WTC11 (cell line): ENCODE measurements around the gene ITGA8. TPM values are rescaled to one million over a fixed set of nuclear protein-coding genes. Genes with fewer than 3 reads are reported as not detected.

Experiments used
- ATAC-seq: fragments of 200-7000 bp; cut with Tn5 transposase; 2 replicates; pipeline ENCODE4 v1.10.0; 2021; ENCODE audit warnings: mild to moderate bottlenecking, moderate library complexity
- CTCF ChIA-PET: fragments of 300-600 bp; sonication (Branson Sonifier 250); formaldehyde crosslinking; loops from one replicate; lab custom pipeline; 2021; ENCODE audit warnings: antibody characterized with exemption; lab: Charles Lee
- POLR2A ChIA-PET: fragments of 350-600 bp; sonication (Branson Sonifier 250); formaldehyde crosslinking; loops from one replicate; lab custom pipeline; 2021; ENCODE audit warnings: antibody characterized with exemption; lab: Charles Lee
- DNase-seq: peaks from one replicate; pipeline ENCODE4 v3.0.0; 2021; ENCODE audit warnings: low spot score
- H3K27ac Mint-ChIP-seq: 2 replicates; pipeline ENCODE4 v1.8.0; 2021; ENCODE audit warnings: mixed read lengths
- H3K27me3 Mint-ChIP-seq: 2 replicates; pipeline ENCODE4 v1.8.0; 2021; ENCODE audit warnings: low read depth, mild to moderate bottlenecking, moderate library complexity, mixed read lengths
- H3K36me3 Mint-ChIP-seq: 2 replicates; pipeline ENCODE4 v1.8.0; 2021; ENCODE audit warnings: mixed read lengths
- H3K4me1 Mint-ChIP-seq: 2 replicates; pipeline ENCODE4 v1.8.0; 2022; ENCODE audit warnings: mixed read lengths
- H3K4me3 Mint-ChIP-seq: 2 replicates; pipeline ENCODE4 v1.8.0; 2021; ENCODE audit warnings: mild to moderate bottlenecking, moderate library complexity, mixed read lengths
- H3K9me3 Mint-ChIP-seq: 2 replicates; pipeline ENCODE4 v1.8.0; 2021; ENCODE audit warnings: mixed read lengths
- CDX4 ChIP-seq: fragments of 250-450 bp; sonication (Bioruptor Pico); IDR thresholded peaks from 2 replicates; pipeline ENCODE4 v1.9.0; 2021; ENCODE audit warnings: moderate library complexity, mild to moderate bottlenecking, inconsistent platforms, borderline replicate concordance
- E2F4 ChIP-seq: sonication (generic); formaldehyde crosslinking; IDR thresholded peaks from 2 replicates; pipeline ENCODE4 v1.8.1; 2022; ENCODE audit warnings: low read depth, mild to moderate bottlenecking, moderate library complexity, missing genetic modification reagents, borderline replicate concordance
- E2F5 ChIP-seq: sonication (generic); formaldehyde crosslinking; IDR thresholded peaks from 2 replicates; pipeline ENCODE4 v1.8.1; 2022; ENCODE audit warnings: mild to moderate bottlenecking, moderate library complexity, missing genetic modification reagents
- ELF4 ChIP-seq: sonication (generic); formaldehyde crosslinking; IDR thresholded peaks from 2 replicates; pipeline ENCODE4 v1.8.1; 2022; ENCODE audit warnings: low read depth, mild to moderate bottlenecking, moderate library complexity, missing genetic modification reagents
- FOXP1 ChIP-seq: sonication (generic); formaldehyde crosslinking; IDR thresholded peaks from 2 replicates; pipeline ENCODE4 v1.8.0; 2022; ENCODE audit warnings: missing genetic modification reagents, mild to moderate bottlenecking, moderate library complexity, borderline replicate concordance
- GABPB1 ChIP-seq: sonication (generic); formaldehyde crosslinking; IDR thresholded peaks from 2 replicates; pipeline ENCODE4 v1.8.1; 2023; ENCODE audit warnings: mild to moderate bottlenecking, missing genetic modification reagents
- NFYB ChIP-seq: sonication (generic); formaldehyde crosslinking; conservative IDR thresholded peaks from 2 replicates; pipeline ENCODE4 v1.8.0; 2022; ENCODE audit warnings: low read depth, missing genetic modification reagents
- TP53 ChIP-seq: sonication (generic); formaldehyde crosslinking; IDR thresholded peaks from 2 replicates; pipeline ENCODE4 v1.8.1; 2023; ENCODE audit warnings: mild to moderate bottlenecking, missing genetic modification reagents
- ZMAT4 ChIP-seq: fragments of 250-450 bp; sonication (Bioruptor Pico); IDR thresholded peaks from 2 replicates; pipeline ENCODE4 v1.9.0; 2021; ENCODE audit warnings: mild to moderate bottlenecking
- ZNF121 ChIP-seq: sonication (generic); formaldehyde crosslinking; IDR thresholded peaks from 2 replicates; pipeline ENCODE4 v1.8.0; 2023; ENCODE audit warnings: missing genetic modification reagents
- ZNF138 ChIP-seq: sonication (generic); formaldehyde crosslinking; conservative IDR thresholded peaks from 2 replicates; pipeline ENCODE4 v1.8.1; 2022; ENCODE audit warnings: mild to moderate bottlenecking, moderate library complexity, missing genetic modification reagents
- ZNF232 ChIP-seq: sonication (generic); formaldehyde crosslinking; IDR thresholded peaks from 2 replicates; pipeline ENCODE4 v1.8.0; 2022; ENCODE audit warnings: mild to moderate bottlenecking, missing genetic modification reagents
- total RNA-seq: library from RNA; stranded (reverse); gene quantifications from 3 replicates; pipeline ENCODE4 v1.2.3, GENCODE V29; 2021
- TF ChIP-seq, protein P1 (sequence below): sonication (generic); formaldehyde crosslinking; IDR thresholded peaks from 2 replicates; pipeline ENCODE4 v1.8.0; 2023; ENCODE audit warnings: mild to moderate bottlenecking, missing genetic modification reagents
- TF ChIP-seq, protein P2 (sequence below): sonication (generic); formaldehyde crosslinking; conservative IDR thresholded peaks from 2 replicates; pipeline ENCODE4 v1.8.1; 2022; ENCODE audit warnings: mild to moderate bottlenecking, missing genetic modification reagents
- TF ChIP-seq, protein P3 (sequence below): sonication (generic); formaldehyde crosslinking; IDR thresholded peaks from 2 replicates; pipeline ENCODE4 v1.8.1; 2023; ENCODE audit warnings: mild to moderate bottlenecking, moderate library complexity, missing genetic modification reagents
- TF ChIP-seq, protein P4 (sequence below): sonication (generic); formaldehyde crosslinking; IDR thresholded peaks from 2 replicates; pipeline ENCODE4 v1.8.1; 2023; ENCODE audit warnings: mild to moderate bottlenecking, missing genetic modification reagents, moderate library complexity
- TF ChIP-seq, protein P5 (sequence below): sonication (generic); formaldehyde crosslinking; IDR thresholded peaks from 2 replicates; pipeline ENCODE4 v1.8.1; 2023; ENCODE audit warnings: mild to moderate bottlenecking, missing genetic modification reagents, borderline replicate concordance

The ITGA8 gene
- total RNA-seq, 1 experiment from 2014 or later: not detected

GRCh38 chr10:15705298-15705697 is 14.4 kb downstream of the ITGA8 start:
- H3K9me3 Mint-ChIP-seq: no peaks in the 10 kb centered on the region
- TF ChIP-seq CDX4: no peak
- TF ChIP-seq ZNF121 (CRISPR knock-in tag): no peak
- TF ChIP-seq E2F5: no peak
- no peak for TF ChIP-seq ELF4 (CRISPR knock-in tag)
- TF ChIP-seq TP53 (CRISPR knock-in tag): no peak
- TF ChIP-seq, protein P1, sequence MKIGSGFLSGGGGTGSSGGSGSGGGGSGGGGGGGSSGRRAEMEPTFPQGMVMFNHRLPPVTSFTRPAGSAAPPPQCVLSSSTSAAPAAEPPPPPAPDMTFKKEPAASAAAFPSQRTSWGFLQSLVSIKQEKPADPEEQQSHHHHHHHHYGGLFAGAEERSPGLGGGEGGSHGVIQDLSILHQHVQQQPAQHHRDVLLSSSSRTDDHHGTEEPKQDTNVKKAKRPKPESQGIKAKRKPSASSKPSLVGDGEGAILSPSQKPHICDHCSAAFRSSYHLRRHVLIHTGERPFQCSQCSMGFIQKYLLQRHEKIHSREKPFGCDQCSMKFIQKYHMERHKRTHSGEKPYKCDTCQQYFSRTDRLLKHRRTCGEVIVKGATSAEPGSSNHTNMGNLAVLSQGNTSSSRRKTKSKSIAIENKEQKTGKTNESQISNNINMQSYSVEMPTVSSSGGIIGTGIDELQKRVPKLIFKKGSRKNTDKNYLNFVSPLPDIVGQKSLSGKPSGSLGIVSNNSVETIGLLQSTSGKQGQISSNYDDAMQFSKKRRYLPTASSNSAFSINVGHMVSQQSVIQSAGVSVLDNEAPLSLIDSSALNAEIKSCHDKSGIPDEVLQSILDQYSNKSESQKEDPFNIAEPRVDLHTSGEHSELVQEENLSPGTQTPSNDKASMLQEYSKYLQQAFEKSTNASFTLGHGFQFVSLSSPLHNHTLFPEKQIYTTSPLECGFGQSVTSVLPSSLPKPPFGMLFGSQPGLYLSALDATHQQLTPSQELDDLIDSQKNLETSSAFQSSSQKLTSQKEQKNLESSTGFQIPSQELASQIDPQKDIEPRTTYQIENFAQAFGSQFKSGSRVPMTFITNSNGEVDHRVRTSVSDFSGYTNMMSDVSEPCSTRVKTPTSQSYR (CRISPR knock-in tag): no peak
- TF ChIP-seq FOXP1 (CRISPR knock-in tag): no peak
- TF ChIP-seq, protein P2, sequence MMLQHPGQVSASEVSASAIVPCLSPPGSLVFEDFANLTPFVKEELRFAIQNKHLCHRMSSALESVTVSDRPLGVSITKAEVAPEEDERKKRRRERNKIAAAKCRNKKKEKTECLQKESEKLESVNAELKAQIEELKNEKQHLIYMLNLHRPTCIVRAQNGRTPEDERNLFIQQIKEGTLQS (CRISPR knock-in tag): no peak
- TF ChIP-seq, protein P3, sequence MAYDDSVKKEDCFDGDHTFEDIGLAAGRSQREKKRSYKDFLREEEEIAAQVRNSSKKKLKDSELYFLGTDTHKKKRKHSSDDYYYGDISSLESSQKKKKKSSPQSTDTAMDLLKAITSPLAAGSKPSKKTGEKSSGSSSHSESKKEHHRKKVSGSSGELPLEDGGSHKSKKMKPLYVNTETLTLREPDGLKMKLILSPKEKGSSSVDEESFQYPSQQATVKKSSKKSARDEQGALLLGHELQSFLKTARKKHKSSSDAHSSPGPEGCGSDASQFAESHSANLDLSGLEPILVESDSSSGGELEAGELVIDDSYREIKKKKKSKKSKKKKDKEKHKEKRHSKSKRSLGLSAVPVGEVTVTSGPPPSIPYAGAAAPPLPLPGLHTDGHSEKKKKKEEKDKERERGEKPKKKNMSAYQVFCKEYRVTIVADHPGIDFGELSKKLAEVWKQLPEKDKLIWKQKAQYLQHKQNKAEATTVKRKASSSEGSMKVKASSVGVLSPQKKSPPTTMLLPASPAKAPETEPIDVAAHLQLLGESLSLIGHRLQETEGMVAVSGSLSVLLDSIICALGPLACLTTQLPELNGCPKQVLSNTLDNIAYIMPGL (CRISPR knock-in tag): no peak
- TF ChIP-seq NFYB (CRISPR knock-in tag): no peak
- TF ChIP-seq, protein P4, sequence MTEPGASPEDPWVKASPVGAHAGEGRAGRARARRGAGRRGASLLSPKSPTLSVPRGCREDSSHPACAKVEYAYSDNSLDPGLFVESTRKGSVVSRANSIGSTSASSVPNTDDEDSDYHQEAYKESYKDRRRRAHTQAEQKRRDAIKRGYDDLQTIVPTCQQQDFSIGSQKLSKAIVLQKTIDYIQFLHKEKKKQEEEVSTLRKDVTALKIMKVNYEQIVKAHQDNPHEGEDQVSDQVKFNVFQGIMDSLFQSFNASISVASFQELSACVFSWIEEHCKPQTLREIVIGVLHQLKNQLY (CRISPR knock-in tag): no peak
- no peak for TF ChIP-seq GABPB1 (CRISPR knock-in tag)
- TF ChIP-seq, protein P5, sequence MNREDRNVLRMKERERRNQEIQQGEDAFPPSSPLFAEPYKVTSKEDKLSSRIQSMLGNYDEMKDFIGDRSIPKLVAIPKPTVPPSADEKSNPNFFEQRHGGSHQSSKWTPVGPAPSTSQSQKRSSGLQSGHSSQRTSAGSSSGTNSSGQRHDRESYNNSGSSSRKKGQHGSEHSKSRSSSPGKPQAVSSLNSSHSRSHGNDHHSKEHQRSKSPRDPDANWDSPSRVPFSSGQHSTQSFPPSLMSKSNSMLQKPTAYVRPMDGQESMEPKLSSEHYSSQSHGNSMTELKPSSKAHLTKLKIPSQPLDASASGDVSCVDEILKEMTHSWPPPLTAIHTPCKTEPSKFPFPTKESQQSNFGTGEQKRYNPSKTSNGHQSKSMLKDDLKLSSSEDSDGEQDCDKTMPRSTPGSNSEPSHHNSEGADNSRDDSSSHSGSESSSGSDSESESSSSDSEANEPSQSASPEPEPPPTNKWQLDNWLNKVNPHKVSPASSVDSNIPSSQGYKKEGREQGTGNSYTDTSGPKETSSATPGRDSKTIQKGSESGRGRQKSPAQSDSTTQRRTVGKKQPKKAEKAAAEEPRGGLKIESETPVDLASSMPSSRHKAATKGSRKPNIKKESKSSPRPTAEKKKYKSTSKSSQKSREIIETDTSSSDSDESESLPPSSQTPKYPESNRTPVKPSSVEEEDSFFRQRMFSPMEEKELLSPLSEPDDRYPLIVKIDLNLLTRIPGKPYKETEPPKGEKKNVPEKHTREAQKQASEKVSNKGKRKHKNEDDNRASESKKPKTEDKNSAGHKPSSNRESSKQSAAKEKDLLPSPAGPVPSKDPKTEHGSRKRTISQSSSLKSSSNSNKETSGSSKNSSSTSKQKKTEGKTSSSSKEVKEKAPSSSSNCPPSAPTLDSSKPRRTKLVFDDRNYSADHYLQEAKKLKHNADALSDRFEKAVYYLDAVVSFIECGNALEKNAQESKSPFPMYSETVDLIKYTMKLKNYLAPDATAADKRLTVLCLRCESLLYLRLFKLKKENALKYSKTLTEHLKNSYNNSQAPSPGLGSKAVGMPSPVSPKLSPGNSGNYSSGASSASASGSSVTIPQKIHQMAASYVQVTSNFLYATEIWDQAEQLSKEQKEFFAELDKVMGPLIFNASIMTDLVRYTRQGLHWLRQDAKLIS (CRISPR knock-in tag): no peak
- no peak for TF ChIP-seq ZNF138
- TF ChIP-seq ZNF232: no peak
- TF ChIP-seq ZMAT4 (CRISPR knock-in tag): no peak
- TF ChIP-seq E2F4 (CRISPR knock-in tag): no peak
- ATAC-seq (no peak), DNase-seq (no peak)
- H3K4me1 Mint-ChIP-seq: no peaks in the 10 kb centered on the region
- no peaks in the 10 kb centered on the region for H3K36me3 Mint-ChIP-seq
- no peak overlapping the region for H3K27ac Mint-ChIP-seq
- POLR2A ChIA-PET: no interaction called here
- H3K27me3 Mint-ChIP-seq: no peaks in the 10 kb centered on the region
- H3K4me3 Mint-ChIP-seq: no peak overlapping the region
- CTCF ChIA-PET: interaction anchor here (0.7 kb wide), 1 partner anchor 13 kb away, joined by 3 read pairs; no protein-coding TSS in a partner anchor
